GM12878 (cell line): ENCODE results near the gene VCP. TPM values are rescaled to one million over a fixed set of nuclear protein-coding genes. Genes with fewer than 3 reads are reported as not detected.

ENCODE experiments used
- ATAC-seq: fragments of 200-7000 bp; cut with Tn5 transposase; 3 replicates; pipeline ENCODE4 v1.9.1; 2020; ENCODE audit warnings: mild to moderate bottlenecking, moderate library complexity
- BruUV-seq: library from RNA; stranded (reverse); fragments of 400-500 nt; replicated peaks from 2 replicates; lab custom pipeline; 2021; lab: Mats Ljungman, UMichigan
- CTCF ChIA-PET: fragments of 300-600 bp; sonication (Branson Sonifier 250); formaldehyde crosslinking; extraction: SDS; loops from one replicate; lab custom pipeline; 2021; ENCODE audit warnings: inconsistent platforms; lab: Yijun Ruan, JAX
- POLR2A ChIA-PET: fragments of 350-600 bp; formaldehyde crosslinking; extraction: SDS; loops from one replicate; lab custom pipeline; 2021; ENCODE audit warnings: inconsistent platforms; lab: Charles Lee
- RAD21 ChIA-PET: fragments of 300-600 bp; sonication (Branson Sonifier 250); formaldehyde crosslinking; loops from one replicate; lab custom pipeline; 2023; ENCODE audit warnings: antibody characterized with exemption; ENCODE audit not compliant: unreplicated experiment; lab: Charles Lee
- SMC1A ChIA-PET: fragments of 300-600 bp; sonication (Branson Sonifier 250); formaldehyde crosslinking; loops from one replicate; lab custom pipeline; 2023; ENCODE audit not compliant: unreplicated experiment, uncharacterized antibody; lab: Charles Lee
- DNase-seq: peaks from one replicate; pipeline ENCODE4 v3.0.0-alpha.2; 2011; ENCODE audit warnings: low read depth, low spot score
- FAIRE-seq: peaks from 3 replicates; lab custom pipeline; 2011; peaks lifted over from hg19 to GRCh38; lab: Jason Lieb, UNC
- H2AFZ ChIP-seq: 2 replicates; pipeline ENCODE4 v1.6.0; 2011; ENCODE audit warnings: low read depth, low read length, control low read depth; ENCODE audit not compliant: control insufficient read depth
- H3K27ac ChIP-seq: 2 replicates; pipeline ENCODE4 v1.5.1; 2011; ENCODE audit warnings: control low read depth; ENCODE audit not compliant: control insufficient read depth, insufficient read depth
- H3K27me3 ChIP-seq, 2 experiments: replicated peaks in 1 of 2; 2 replicates each; pipeline versions ENCODE4 v1.6.0 to v1.6.1; 2011; ENCODE audit warnings: low read length in 1 of 2; ENCODE audit not compliant: control insufficient read depth in 2 of 2, insufficient read depth in 2 of 2
- H3K36me3 ChIP-seq, 2 experiments: 2 replicates each; pipeline ENCODE4 v1.5.1; 2011; ENCODE audit warnings: low read length in 1 of 2; ENCODE audit not compliant: control insufficient read depth in 2 of 2, insufficient read depth in 2 of 2
- H3K4me1 ChIP-seq: 2 replicates; pipeline ENCODE4 v1.6.1; 2011; ENCODE audit warnings: mild to moderate bottlenecking, low read length, moderate library complexity, mixed read lengths; ENCODE audit not compliant: control insufficient read depth, insufficient read depth
- H3K4me2 ChIP-seq: 2 replicates; pipeline ENCODE4 v1.6.0; 2011; ENCODE audit warnings: control low read depth; ENCODE audit not compliant: control insufficient read depth, insufficient read depth
- H3K4me3 ChIP-seq: fragments of 200-600 bp; sonication (generic); 2 replicates; pipeline ENCODE4 v1.5.1; 2016
- H3K79me2 ChIP-seq: 2 replicates; pipeline ENCODE4 v1.6.0; 2011; ENCODE audit warnings: low read length; ENCODE audit not compliant: control insufficient read depth, insufficient read depth
- H3K9ac ChIP-seq: 2 replicates; pipeline ENCODE4 v1.8.0; 2011; ENCODE audit warnings: low read length, control low read depth, mixed read lengths; ENCODE audit not compliant: control insufficient read depth, insufficient read depth
- H3K9me3 ChIP-seq: replicated peaks from 3 replicates; pipeline ENCODE4 v1.5.1; 2011; ENCODE audit warnings: mild to moderate bottlenecking, low read length; ENCODE audit not compliant: control insufficient read depth, insufficient read depth
- H4K20me1 ChIP-seq: 2 replicates; pipeline ENCODE4 v1.6.0; 2011; ENCODE audit not compliant: control insufficient read depth, insufficient read depth
- CBX5 ChIP-seq: sonication (generic); IDR thresholded peaks from 2 replicates; pipeline ENCODE4 v1.6.1; 2016; ENCODE audit warnings: low read depth, moderate library complexity, mild to moderate bottlenecking, inconsistent platforms
- CHD4 ChIP-seq: fragments of 200-600 bp; sonication (generic); IDR thresholded peaks from 2 replicates; pipeline ENCODE4 v1.6.1; 2016; ENCODE audit warnings: mild to moderate bottlenecking
- HCFC1 ChIP-seq: fragments of 150-350 bp; IDR thresholded peaks from 2 replicates; pipeline ENCODE4 v1.6.1; 2014; ENCODE audit warnings: low read length
- HDGF ChIP-seq: fragments of 450-650 bp; IDR thresholded peaks from 2 replicates; pipeline ENCODE4 v1.6.1; 2016; ENCODE audit warnings: antibody characterized with exemption
- KLF5 ChIP-seq: fragments of 450-650 bp; IDR thresholded peaks from 2 replicates; pipeline ENCODE4 v1.6.1; 2014; ENCODE audit warnings: mild to moderate bottlenecking; ENCODE audit not compliant: partially characterized antibody
- LARP7 ChIP-seq: fragments of 450-650 bp; IDR thresholded peaks from 2 replicates; pipeline ENCODE4 v1.6.1; 2017; ENCODE audit warnings: mild to moderate bottlenecking
- MTA3 ChIP-seq: IDR thresholded peaks from 2 replicates; pipeline ENCODE4 v1.6.1; 2012; ENCODE audit warnings: low read length, inconsistent platforms, borderline replicate concordance
- MYB ChIP-seq: fragments of 150-350 bp; IDR thresholded peaks from 2 replicates; pipeline ENCODE4 v1.6.1; 2014; ENCODE audit warnings: mild to moderate bottlenecking, low read depth, low read length, borderline replicate concordance
- PML ChIP-seq: IDR thresholded peaks from 2 replicates; pipeline ENCODE4 v1.6.1; 2012; ENCODE audit warnings: low read length, inconsistent platforms
- RAD51 ChIP-seq: fragments of 450-650 bp; IDR thresholded peaks from 2 replicates; pipeline ENCODE4 v1.6.1; 2016; ENCODE audit warnings: moderate library complexity, mild to moderate bottlenecking, inconsistent platforms
- SMAD1 ChIP-seq: fragments of 450-650 bp; IDR thresholded peaks from 2 replicates; pipeline ENCODE4 v1.6.1; 2018; ENCODE audit warnings: mild to moderate bottlenecking, low read depth; ENCODE audit not compliant: partially characterized antibody
- SMAD5 ChIP-seq: IDR thresholded peaks from 2 replicates; pipeline ENCODE4 v1.6.1; 2016; ENCODE audit warnings: antibody characterized with exemption, low read depth
- SMARCA5 ChIP-seq: fragments of 450-650 bp; IDR thresholded peaks from 2 replicates; pipeline ENCODE4 v1.6.1; 2017; ENCODE audit warnings: mild to moderate bottlenecking
- SP1 ChIP-seq: IDR thresholded peaks from one replicate; pipeline ENCODE4 v1.6.1; 2011; ENCODE audit warnings: low read depth, low read length
- TCF7 ChIP-seq: IDR thresholded peaks from 2 replicates; pipeline ENCODE4 v1.6.1; 2014; ENCODE audit warnings: antibody characterized with exemption, borderline replicate concordance
- ZNF24 ChIP-seq: fragments of 450-650 bp; IDR thresholded peaks from 2 replicates; pipeline ENCODE4 v1.6.1; 2017; ENCODE audit warnings: antibody characterized with exemption, mild to moderate bottlenecking
- ZSCAN29 ChIP-seq: fragments of 450-650 bp; IDR thresholded peaks from 2 replicates; pipeline ENCODE4 v1.6.1; 2017; ENCODE audit warnings: mild to moderate bottlenecking, moderate library complexity
- WGBS: methylation state at CpG from one replicate; pipeline ENCODE4 v1.1.6; 2016; ENCODE audit warnings: low lambda C conversion rate; ENCODE audit not compliant: insufficient replicate concordance, insufficient coverage; ENCODE audit errors: missing lambda C conversion rate; 5-methylcytosine and 5-hydroxymethylcytosine counted together
- in situ Hi-C: fragments of 300-500 bp; cut with MboI; formaldehyde crosslinking; loops from 9 replicates; pipeline ENCODE4 v1.14.3; 2018; ENCODE audit warnings: mixed read lengths
- intact Hi-C: fragments of 100-400 bp; cut with micrococcal nuclease; formaldehyde crosslinking; loops from one replicate; pipeline ENCODE4 v1.14.2; 2022; ENCODE audit not compliant: unreplicated experiment
- polyA plus RNA-seq, 11 experiments: library from polyadenylated mRNA; depleted of rRNA in 4 of 11; unstranded in 6 of 11; stranded (reverse) in 5 of 11; fragments of >200 nt; fragmentation: Nextera tagmentation in 4 of 11; fragmentation: Illumina TruSeq in 1 of 11; extraction: Ambion mirVana in 4 of 11; extraction: Trizol in 1 of 11; gene quantifications; 1 replicate in 1 of 11; 2 replicates in 10 of 11; pipeline versions ENCODE4 v1.2.1 to v1.2.3, GENCODE V29; 2011 to 2016; ENCODE audit warnings: inconsistent platforms in 2 of 11, missing spikeins in 2 of 11, low read depth in 1 of 11
- total RNA-seq, 4 experiments: library from RNA; depleted of rRNA in 3 of 4; stranded (reverse); fragments of >200 nt in 3 of 4; fragmentation: Illumina TruSeq in 1 of 4; extraction: Trizol in 1 of 4; gene quantifications; 2 replicates each; pipeline versions ENCODE4 v1.2.1 to v1.2.3, GENCODE V29; 2013 to 2021
- TF ChIP-seq, protein P1 (sequence below): fragments of 450-650 bp; IDR thresholded peaks from 2 replicates; pipeline ENCODE4 v1.6.1; 2017; ENCODE audit warnings: borderline replicate concordance

Gene VCP
- total and polyA plus RNA-seq, 10 of the 15 experiments (the other 5 are each of a cell fraction or from before 2014, with no cell fraction given), result 7.4 to 327 (median 244) TPM

DNA sequence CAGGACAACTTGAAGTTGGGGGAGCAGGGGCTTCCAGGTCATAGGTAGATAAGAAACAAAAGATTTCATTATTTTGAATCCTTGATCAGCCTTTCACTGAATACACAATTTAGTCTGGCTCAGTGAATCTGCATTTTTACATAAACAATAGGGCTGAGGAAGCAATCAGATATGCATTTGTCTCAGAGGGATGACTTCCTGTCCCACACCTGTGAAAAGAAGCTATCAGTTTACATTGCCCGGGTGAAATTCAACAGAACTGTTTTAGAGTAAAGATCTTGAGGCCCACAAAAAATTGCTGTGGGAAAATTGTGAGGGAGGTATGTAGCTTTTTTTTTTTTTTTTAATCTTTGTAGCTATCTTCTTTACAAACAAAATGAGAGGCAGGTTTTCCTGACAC lies 44.6 kb downstream of the VCP start:
- no peaks in the 10 kb centered on the region for H3K79me2 ChIP-seq
- no peaks in the 10 kb centered on the region for H3K27me3 ChIP-seq
- ATAC-seq, result no peak
- peaks cover 4% of the 10 kb centered on the region; the same call in 1 of the 2 replicates for H3K4me1 ChIP-seq
- FAIRE-seq, result no peak
- no peak overlapping the region for H3K4me2 ChIP-seq
- ChIA-PET RAD21 (interaction anchor here (0.9 kb wide), 1 partner anchor 23 kb away, joined by 3 read pairs; no protein-coding TSS in a partner anchor), POLR2A (interaction anchor here (0.6 kb wide), 1 partner anchor 290 kb away, joined by 3 read pairs; no protein-coding TSS in a partner anchor)
- no peak overlapping the region for H3K9ac ChIP-seq
- TF ChIP-seq CBX5, result no peak
- TF ChIP-seq, all 136 proteins: peak for 0
- DNase-seq, result no peak
- SMC1A ChIA-PET, result interaction anchor here (1.3 kb wide), 1 partner anchor 23 kb away, joined by 7 read pairs; no protein-coding TSS in a partner anchor
- CTCF ChIA-PET, result interaction anchor here (0.6 to 7.2 kb wide), 6 partner anchors 10 to 966 kb away, joined by 3 to 39 read pairs (median 4); no protein-coding TSS in a partner anchor
- no peaks in the 10 kb centered on the region; the same call in 2 of the 3 replicates for H3K9me3 ChIP-seq
- WGBS, result 0% methylated on average over 1 of the region's 1 CpG
- no peak overlapping the region for H2AFZ ChIP-seq
- no peak overlapping the region for H3K4me3 ChIP-seq
- intact Hi-C loops, result no loop called here
- no peak overlapping the region for H3K27ac ChIP-seq
- in situ Hi-C loops, result no loop called here
- H4K20me1 ChIP-seq, result no peaks in the 10 kb centered on the region
- BruUV-seq, result no TSS peak
- no peaks in the 10 kb centered on the region for H3K36me3 ChIP-seq

DNA sequence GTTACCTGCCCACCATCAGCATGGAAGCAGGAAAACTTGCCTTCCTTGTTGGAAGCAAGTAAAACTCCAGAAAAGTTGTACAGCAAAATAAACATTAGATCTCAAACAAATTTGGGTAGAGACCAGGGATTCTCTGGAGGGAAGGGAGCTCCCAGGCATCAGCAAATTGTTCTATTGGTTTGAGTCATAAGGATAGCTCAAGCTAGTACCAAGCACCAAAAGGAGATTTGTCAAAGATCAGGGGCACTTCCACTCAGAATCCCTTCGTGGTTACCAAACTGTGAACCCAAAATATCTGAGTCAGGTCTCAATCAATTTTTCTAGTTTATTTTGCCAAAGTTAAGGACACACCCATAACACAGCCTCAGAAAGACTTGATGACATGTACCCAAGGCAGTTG lies 45.1 kb downstream of the VCP start:
- ChIA-PET RAD21 (no interaction called here), CTCF (interaction anchor here (0.9 to 7.2 kb wide), 4 partner anchors 24 to 159 kb away, joined by 3 to 39 read pairs (median 6); no protein-coding TSS in a partner anchor), SMC1A (interaction anchor here (1.3 kb wide), 1 partner anchor 24 kb away, joined by 7 read pairs; no protein-coding TSS in a partner anchor), POLR2A (no interaction called here)
- Histone ChIP-seq H3K27me3 (no peaks in the 10 kb centered on the region), H3K4me2 (no peak overlapping the region), H2AFZ (no peak overlapping the region), H3K79me2 (no peaks in the 10 kb centered on the region), H3K4me3 (no peak overlapping the region), H4K20me1 (no peaks in the 10 kb centered on the region), H3K4me1 (peaks cover 4% of the 10 kb centered on the region; the same call in 1 of the 2 replicates), H3K9me3 (no peaks in the 10 kb centered on the region; the same call in 2 of the 3 replicates), H3K27ac (no peak overlapping the region), H3K9ac (no peak overlapping the region), H3K36me3 (no peaks in the 10 kb centered on the region)
- no peak for TF ChIP-seq ZNF24
- no peak for TF ChIP-seq PML
- no peak for TF ChIP-seq ZSCAN29
- no peak for TF ChIP-seq KLF5
- no peak for TF ChIP-seq SP1
- TF ChIP-seq MTA3, result no peak
- no peak for TF ChIP-seq MYB
- no peak for TF ChIP-seq HCFC1
- no peak for TF ChIP-seq LARP7
- TF ChIP-seq HDGF, result no peak
- no peak for TF ChIP-seq SMAD5
- TF ChIP-seq CHD4, result no peak
- TF ChIP-seq SMAD1, result no peak
- TF ChIP-seq SMARCA5, result no peak
- TF ChIP-seq, protein P1, sequence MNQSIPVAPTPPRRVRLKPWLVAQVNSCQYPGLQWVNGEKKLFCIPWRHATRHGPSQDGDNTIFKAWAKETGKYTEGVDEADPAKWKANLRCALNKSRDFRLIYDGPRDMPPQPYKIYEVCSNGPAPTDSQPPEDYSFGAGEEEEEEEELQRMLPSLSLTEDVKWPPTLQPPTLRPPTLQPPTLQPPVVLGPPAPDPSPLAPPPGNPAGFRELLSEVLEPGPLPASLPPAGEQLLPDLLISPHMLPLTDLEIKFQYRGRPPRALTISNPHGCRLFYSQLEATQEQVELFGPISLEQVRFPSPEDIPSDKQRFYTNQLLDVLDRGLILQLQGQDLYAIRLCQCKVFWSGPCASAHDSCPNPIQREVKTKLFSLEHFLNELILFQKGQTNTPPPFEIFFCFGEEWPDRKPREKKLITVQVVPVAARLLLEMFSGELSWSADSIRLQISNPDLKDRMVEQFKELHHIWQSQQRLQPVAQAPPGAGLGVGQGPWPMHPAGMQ, result no peak
- no peak for TF ChIP-seq RAD51
- no peak for TF ChIP-seq TCF7
- ATAC-seq, result no peak
- no peak for DNase-seq
- intact Hi-C loops, result no loop called here
- in situ Hi-C loops, result no loop called here
- BruUV-seq, result no TSS peak
- 95% methylated on average over 1 of the region's 1 CpG for WGBS
- no peak for FAIRE-seq
